Measurements from ENCODE around the gene PARD3B.

PARD3B gene

DNA sequence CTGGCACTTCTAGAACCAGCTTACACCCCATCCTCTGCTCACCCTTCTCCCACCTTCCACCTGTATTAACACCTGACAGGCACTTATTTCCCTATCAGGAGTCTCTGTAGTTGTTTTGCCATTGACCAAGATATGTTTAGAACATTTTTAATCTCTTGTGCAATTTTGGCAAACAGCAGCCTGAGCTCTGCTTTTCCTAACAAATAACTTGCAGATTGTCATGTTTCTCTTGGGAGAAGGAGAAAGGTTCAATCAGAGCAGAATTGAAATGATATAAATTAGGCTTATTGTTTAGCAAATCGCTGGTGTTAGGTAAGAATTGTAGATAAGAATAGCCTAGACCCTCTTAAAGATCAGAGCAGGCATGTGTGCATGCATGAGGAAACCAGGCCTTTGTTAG, 225.5 kb downstream of the PARD3B start:
- no peak for DNase-seq (ENCODE audit: low spot score)

DNA sequence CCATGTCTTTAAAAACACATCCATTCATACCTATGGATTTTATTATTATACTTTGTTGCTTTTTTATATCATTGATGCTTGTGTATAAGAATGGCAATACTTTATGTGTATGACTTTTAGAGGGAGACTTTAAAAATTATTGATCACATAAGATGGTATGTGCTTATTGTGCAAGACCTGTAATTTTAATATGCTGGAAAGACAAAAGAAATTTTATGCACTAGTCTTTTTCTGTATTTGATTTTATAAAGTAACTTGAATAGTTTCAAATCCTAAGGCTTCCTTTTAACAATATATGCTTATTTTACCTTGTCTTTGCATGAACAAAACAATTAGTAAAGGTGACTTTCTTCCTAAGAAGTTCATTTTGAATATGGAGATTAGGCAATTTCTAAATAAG, 226.4 kb downstream of the PARD3B start:
- DNase-seq (ENCODE audit: low spot score) = no peak

DNA sequence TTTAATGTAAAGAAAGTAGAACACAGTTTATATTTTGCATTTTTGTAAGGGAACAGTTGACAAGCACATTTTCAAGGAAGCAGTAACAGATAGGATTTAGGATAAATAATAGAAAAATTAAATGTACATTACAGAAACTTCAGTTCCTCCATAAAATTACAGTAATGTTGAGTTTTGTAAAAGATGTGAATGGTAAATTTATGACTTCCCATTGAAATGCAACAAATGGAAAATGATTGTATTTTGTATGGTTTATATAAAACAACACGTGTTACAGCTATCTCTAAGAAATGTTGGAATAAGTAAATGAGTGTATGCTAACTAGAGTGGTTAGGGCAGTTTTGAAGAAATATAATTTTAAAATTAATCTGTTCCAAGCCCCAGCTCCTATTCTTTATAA, 227.3 kb downstream of the PARD3B start:
- DNase-seq (ENCODE audit: low spot score) = no peak

DNA sequence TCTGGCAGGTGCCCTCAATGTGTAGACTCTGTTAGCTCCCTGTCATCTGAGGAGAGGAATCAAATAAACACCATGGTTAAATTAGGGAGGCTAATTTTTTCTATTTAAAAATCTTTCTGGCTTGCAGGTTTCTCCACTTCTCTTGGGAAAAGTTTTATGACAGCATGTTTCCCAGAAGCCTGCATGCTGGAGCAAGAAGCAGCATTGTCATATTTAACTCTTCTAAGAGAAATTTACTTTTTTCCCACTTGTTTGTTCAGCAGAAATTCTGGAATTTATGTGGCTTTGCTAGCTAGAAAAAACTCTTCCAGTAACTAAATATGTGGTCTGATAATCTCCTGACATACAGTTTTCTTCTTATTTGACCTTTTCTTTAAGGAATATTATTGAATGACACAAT, 230.5 kb downstream of the PARD3B start:
- no peak for DNase-seq (ENCODE audit: low spot score)

DNA sequence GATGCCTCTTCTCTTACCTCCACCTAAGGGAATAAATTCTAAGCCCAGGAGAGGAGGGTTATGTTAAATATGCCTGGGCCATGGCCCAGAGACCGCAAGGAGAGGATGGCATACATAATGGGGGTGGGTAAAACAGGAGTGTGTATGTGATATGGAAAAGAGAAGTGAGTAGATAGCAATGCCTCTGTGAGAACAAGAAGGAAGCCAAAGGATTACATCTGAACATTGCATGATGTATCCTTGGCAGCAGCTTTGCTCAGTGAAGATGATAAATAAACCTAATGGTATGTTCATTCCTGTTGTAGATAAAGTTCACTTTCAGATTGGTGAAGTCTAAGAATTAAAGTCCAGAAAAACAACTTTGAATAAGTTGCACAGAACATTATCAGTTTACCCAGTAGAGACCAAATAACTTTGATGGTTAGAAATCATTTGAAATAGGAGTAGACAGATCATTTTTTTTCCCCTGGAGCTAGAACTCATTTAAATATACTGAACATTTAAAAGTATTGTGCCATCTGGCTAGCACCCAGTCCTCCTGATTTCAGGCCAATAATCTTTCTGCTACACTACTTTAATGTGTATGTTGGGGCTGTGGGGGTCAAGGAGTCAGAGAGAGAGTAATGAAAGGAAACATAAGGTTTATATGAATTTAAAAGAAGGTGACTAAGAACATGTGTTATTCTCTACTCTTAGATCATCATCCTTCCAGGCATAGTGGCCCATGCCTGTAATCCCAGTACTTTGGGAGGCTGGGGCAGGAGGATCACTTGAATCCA, 231.7 kb downstream of the PARD3B start:
- no peak for DNase-seq (ENCODE audit: low spot score)

DNA sequence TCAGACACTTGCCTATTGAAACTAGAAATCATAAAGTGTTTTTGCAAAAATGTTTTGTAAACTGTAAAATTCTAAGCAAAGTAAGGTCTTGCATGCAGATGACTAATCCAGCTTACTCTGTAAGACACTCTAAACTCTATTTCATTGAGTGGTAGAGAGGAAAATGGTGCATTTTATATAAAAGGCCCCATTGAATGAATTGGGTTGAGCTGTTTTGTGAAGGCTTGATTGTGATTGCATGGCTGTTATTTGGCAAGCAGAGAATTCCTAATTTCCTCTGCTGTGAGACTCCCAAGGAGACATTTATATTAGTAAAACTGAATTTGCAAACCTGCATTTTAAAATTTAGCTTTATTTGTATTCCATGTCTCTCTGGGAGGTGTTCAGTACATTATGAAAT, 234.5 kb downstream of the PARD3B start:
- no peak for DNase-seq (ENCODE audit: low spot score)

DNA sequence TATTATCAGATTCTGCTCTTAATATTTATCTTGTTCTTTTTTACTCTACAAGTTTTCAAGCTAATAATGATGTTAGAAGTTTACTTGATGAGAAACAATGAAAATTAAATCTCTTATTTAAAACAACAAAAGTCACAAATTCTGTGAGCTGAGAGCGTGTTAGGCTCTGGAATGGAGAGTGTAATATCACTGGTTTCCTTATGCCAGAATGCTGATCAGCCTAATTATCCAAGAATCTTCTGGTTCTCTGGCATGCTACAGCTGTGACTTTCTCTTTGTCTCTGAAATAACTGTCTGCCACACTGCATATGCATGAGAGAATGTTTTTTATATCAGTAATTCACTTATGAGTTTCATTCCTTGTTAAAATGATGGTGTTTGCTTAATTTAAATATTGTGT, 236.7 kb downstream of the PARD3B start:
- no peak for DNase-seq (ENCODE audit: low spot score)

DNA sequence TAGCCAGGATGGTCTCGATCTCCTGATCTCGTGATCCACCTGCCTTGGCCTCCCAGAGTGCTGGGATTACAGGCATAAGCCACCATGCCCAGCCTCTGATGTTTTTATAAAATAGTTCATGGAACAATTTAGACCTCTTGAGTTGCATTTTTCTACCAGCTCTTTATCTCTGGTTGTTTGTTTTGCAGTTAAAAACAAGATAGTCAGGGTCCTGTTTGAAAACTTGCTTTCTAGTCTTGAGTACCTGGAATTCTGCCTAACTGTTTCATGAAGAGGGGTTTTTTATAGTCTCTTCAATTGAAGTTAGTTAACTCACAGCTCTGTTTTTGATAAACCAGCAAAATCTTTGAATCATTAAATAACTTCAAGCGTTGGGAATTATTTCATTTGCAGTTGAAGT, 244.8 kb downstream of the PARD3B start:
- no peak for DNase-seq (ENCODE audit: low spot score)

DNA sequence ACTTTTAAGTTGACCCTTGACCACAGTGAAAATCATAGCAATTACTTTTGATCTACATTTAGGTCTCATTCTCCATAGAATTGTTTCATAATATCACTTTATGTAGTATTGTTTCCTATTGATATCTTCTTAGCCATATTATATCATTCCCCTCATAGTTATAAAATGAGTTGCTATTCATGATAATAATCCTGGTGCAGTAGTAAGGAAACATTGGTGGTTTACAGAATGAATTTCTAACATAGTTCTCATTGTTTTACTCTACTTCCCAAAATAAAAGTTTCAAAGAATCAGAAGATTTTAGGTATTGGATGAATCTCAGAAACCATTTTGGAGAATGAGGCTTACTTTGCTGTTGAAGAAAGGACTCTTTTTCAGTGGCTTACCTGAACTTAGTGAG, 246.0 kb downstream of the PARD3B start:
- no peak for DNase-seq (ENCODE audit: low spot score)

DNA sequence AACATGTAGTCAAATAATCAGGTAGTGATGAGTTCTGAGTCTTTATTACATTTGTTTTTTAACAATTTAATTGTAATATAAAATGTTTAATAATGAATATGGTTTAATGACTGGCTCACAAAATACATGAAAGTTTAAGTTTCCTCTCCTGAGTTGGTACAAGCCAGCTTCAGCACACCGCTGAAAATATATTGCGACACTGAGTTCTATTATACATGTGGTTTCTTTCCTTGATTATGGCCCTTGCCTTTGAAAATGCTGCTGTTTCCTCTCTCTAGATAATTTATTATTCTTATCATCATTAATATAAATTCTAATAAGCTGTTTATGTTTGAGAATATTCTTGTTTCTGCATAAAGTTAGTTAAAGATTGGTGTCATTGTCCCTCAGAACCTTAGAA, 249.3 kb downstream of the PARD3B start:
- DNase-seq (ENCODE audit: low spot score) = no peak

DNA sequence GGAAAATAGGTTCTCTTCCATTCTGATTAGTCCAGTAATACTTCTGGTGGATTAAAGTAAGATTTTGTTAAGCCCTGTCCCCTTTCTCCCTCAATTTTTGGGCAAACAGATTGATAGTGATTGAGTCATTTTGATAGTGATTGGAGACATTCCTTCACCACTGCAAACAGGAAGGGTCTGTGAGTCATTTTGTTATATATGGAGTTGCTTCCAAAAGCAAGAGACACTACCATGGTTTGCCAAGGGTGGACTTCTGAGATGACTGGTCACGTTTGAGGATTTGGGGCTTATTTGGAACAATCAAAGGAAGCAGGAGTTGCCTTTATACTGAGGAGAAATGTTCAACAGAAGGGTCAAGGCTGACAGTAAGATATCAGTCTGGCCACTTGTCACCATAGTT, 249.9 kb downstream of the PARD3B start:
- DNase-seq (ENCODE audit: low spot score) = no peak

DNA sequence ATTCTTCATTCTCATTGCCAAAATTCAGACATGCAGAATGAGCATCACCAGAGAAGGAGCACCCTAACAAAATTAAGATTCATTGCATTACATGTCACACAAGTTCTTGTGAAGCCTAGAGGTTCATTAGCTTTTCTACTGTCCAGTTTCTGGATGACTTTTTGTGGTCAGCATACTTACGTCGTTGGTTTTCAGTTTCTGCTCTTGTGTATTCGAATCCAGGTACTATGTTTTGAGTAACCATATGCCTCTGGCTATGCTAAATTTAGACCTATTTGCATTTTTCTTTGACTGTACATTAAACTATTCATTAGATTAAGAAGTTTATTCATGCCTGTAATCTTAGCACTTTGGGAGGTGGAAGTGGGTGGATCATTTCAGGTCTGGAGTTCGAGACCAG, 251.3 kb downstream of the PARD3B start:
- no peak for DNase-seq (ENCODE audit: low spot score)

DNA sequence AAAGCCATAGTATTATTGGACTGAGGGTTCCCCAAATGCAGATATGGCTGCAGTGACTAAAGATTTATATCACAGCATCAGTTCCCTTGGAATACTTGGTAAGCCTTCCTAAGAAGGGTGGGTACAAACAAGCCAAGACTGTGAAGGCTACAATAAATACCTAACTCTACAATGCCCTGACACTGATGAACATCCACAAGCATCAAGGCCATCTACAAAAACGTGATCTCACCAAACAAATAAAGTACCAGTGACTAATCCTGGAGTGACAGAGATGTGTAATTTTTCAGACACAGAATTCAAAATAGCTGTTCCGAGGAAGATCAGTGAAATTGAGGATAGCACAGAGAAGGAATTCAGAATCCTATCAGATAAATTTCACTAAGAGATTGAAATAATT, 254.5 kb downstream of the PARD3B start:
- DNase-seq (ENCODE audit: low spot score) = no peak

DNA sequence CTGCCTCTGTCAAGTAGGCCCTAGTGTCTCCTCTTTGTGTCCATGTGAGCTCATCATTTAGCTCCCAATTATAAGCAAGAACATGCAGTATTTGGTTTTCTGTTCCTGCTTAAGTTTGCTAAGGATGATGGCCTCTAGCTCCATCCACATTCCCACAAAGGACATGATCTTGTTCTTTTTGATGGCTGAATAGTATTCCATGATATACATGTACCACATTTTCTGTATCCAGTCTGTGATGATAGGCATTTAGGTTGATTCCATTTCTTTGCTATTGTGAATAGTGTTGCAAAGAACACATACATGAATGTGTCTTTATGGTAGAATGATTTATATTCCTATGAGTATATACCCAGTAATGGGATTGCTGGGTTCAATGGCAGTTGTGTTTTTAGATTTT, 263.2 kb downstream of the PARD3B start:
- DNase-seq (ENCODE audit: low spot score) = no peak

DNA sequence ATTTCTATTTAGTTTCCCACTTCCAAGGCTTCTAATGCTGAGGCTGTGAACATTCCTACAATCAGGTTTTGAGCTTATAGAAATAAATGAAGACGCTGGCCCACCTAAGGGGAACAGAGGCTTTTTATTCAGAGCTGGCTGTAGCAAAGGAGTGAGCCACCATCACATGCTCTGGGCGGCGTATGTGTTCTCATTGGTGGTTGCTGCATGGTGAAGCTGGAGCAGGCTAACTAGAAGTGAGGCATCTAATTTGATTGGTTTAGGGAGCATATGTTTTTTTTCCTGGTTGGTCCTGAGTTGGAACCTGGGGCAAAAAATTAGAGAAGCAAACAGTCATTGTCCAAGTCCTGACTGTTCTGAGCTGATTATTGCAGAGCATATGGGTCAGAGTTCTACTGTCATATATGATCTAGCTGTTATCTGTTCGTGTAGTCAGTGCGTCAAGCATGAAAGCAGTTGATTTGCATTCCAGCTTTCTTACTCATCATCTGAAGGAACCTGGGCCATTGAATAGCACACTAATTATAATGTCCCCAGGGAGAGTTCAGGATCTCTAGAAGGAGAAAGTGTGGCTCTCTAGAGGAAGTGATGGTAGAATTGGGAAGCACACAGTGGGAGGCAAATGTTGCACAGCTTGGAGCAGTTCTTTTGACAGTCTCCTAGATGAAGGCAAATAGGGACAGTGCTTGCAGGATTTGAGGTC, 279.6 kb downstream of the PARD3B start:
- no peak for DNase-seq (ENCODE audit: low spot score)

DNA sequence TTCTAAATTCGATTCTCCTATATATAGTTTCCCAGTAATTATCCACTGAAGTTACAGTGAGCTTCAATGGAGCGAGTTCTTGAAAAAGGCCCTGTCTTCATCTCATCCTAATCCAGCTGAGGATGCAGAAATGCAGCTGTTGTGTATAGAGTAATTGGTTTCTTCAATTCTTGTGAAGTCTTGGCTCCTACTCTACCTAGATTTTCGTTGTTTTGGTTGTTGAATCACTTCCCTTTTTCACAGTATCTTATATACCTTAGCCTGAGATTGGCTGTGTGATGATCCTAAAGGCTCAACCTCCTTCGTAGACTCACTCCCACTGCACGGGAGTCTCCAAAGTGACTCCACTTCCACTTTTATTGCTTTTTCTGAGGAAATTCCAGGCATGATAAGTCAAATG, 280.4 kb downstream of the PARD3B start:
- DNase-seq (ENCODE audit: low spot score) = no peak

DNA sequence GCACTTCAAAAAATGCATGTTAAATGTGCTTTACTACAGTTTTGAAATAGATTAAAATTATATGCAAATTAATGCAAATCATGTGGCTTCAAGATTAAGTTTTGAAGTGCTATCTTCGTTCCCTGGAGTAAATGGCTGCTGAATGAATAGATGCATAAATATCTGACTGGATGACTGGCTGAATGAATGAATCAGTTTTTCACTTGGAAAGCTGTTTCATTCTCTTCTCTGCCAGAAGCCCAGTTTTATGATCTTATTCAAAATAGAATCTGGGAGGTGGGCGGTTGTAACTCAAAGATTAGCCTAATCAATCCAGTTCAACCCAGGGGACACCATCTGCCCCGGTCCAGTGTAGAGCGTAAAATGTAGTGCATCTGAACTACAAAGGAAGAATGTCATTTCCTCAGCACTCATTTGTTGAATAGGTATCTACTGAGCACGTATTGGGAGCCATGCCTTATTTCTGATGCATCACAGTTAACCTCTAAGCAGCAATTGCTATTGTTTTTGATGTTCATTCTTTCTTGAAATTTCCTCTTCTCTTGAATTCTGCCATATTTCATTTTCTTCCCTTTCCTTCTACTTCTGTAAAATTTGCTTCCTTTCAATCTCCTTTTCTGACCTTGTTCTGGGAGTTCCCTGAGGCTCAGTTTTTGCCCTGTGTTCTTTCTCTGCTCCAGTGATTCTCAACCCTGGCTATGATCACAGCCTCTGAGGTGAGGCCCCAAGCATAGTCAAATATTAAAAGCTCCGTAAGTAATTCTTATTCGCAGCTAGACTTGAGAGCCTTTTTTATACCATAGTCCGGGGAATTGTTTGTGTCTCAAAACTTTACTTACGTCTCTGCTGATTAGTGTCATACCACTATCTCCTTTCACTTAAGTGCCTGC, 282.7 kb downstream of the PARD3B start:
- DNase-seq (ENCODE audit: low spot score) = no peak

DNA sequence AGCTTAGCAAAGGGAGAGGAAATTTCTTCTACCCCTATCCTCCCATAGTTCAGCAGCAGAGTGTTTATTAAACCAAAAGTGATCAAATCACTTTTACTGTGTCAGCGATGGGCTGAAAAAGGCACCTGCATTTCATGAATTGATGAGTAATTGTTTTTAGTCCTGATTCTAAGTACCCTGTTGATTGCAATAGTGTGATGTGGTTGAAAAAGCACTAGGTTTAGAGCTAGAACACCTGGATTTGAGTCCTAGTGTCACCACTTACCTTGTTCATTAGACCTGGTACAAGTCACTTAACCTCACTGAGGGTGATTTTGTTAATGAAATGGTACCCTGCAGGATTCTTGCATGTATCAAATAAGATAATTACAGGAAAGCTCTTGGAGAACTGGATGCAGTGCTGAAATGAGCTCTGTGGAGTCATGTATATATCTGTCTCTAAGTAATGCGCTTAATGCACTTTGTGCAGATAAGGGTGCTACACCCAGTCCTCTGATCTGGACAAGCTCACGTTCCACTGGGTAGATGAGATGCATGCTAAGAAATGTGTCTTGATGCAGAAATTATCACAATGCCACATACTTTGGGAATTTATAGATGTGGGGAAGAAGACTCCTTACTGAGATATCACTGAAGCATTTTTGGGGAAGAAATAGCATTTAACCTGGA, 289.6 kb downstream of the PARD3B start:
- DNase-seq (ENCODE audit: low spot score) = no peak

DNA sequence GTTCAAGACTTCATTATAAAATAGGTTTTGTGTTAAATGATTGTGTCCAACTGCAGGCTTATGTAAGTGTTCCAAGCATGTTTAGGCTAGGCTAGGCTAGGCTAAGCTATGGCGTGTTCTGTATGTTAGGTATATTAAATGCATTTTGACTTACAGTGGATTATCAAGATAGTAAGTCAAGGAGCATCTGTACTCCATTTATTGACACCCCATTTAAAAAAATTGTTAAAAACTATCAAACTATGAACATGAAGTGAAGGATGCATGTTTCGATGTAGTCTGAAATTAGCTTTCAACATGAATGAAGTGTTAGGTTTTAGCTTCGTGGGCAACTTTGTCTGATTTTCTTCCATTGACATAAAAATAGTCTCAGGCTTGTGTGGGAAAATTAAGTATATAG, 290.5 kb downstream of the PARD3B start:
- DNase-seq (ENCODE audit: low spot score) = no peak

DNA sequence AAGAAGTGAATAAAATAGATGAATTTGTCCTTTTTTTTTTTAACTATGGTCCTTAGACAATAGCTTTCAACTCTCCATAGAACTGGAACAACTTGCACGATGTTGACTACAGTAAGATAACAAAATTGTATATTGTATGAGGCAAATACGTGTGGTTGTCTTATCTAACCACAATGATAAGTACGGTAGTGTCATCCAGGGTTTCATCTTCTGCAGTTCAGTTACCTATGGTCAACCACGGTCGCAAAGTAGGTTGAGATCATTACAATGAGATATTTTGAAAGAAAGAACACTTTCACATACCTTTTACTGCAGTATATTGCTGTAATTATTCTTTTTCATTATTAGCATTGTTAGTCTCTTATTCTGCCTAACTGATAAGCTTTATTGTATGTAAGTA, 295.2 kb downstream of the PARD3B start:
- no peak for DNase-seq (ENCODE audit: low spot score)

DNA sequence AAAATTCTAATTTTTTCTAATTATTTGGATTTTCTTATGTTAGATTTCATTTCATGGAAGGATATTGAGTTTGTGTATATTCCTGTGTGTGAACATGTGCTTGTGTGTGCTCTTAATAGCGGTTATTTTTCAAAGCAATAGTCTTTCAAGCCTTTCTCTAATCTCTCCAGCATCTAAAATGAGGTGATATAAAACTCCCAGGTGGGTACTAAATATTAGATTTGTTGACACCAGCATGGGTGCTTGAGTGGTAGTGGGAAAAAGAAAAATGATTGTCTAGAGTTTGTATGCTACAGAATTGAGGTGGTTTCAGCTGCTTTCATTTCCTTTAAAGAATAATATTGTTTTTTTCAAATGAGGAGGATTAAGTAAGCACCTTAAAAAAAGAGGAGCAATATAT, 296.8 kb downstream of the PARD3B start:
- no peak for DNase-seq (ENCODE audit: low spot score)

Measured in ecto neural progenitor cell (in vitro differentiated cells).